ENCODE results near the gene MAMDC4.
"Not testable (repeated sequence)": the region's sequence is repeated elsewhere in the genome, so short reads cannot be mapped to it uniquely, and the experiment has no call there.

DNA sequence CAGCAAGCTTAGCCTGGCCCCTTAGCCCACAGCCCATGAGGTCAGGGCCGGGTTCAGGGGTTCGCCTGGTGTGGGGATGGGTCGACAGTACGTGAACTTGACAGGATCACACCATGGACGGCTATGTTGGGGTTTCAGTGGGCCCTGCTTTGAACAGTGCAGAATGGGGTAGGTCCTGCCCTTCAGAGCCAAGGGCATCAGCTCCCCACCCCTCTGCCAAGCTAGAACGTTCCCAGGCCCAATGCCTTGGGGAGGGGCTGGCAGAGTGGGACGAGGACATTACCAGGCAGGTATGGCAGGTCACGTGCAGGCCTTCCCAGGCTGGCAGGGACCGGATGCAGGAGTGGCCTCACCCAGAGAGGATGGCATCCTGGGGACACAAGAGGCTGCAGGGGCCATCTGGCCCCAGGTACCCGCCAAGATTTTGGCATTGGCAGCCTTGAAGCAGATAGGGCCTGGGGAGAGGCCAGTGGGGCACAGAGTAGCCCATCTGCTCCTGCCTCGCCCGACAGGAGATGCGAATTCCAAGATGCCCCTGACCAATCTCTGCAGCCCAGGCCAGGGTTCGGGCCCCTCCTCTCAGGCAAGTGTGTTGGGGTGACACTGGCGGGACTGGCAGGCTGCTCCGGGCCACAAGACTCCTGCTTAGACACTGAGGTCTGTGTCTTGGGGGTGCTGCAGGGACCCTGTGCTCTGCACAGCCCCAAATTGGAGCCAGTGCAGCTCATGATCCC is 10.3 kb upstream of the MAMDC4 start:
- TF ChIP-seq, protein P1, sequence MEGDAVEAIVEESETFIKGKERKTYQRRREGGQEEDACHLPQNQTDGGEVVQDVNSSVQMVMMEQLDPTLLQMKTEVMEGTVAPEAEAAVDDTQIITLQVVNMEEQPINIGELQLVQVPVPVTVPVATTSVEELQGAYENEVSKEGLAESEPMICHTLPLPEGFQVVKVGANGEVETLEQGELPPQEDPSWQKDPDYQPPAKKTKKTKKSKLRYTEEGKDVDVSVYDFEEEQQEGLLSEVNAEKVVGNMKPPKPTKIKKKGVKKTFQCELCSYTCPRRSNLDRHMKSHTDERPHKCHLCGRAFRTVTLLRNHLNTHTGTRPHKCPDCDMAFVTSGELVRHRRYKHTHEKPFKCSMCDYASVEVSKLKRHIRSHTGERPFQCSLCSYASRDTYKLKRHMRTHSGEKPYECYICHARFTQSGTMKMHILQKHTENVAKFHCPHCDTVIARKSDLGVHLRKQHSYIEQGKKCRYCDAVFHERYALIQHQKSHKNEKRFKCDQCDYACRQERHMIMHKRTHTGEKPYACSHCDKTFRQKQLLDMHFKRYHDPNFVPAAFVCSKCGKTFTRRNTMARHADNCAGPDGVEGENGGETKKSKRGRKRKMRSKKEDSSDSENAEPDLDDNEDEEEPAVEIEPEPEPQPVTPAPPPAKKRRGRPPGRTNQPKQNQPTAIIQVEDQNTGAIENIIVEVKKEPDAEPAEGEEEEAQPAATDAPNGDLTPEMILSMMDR (IDR thresholded peaks at IDR 0.05; ENCODE audit: borderline replicate concordance, extremely low read depth, low read length, poor library complexity, severe bottlenecking): not testable (repeated sequence)
- TF ChIP-seq EZH2 (IDR thresholded peaks at IDR 0.05; ENCODE audit: borderline replicate concordance, low read depth, low read length, severe bottlenecking): not testable (repeated sequence)

Measured in DND-41 (cell line).